Erythroblast (primary cell): ENCODE data around the gene RAB27B.

Experiments used
- GATA1 ChIP-seq: IDR thresholded peaks from 2 replicates; pipeline ENCODE4 v1.6.1; 2011; ENCODE audit warnings: low read depth, mild to moderate bottlenecking, control low read depth, low read length, moderate library complexity
- POLR2A ChIP-seq: IDR thresholded peaks from 2 replicates; pipeline ENCODE4 v1.6.1; 2011; ENCODE audit warnings: mild to moderate bottlenecking, low read length

- TF ChIP-seq POLR2A (no peak), GATA1 (no peak)
These were observed 54.0 kb downstream of the RAB27B start for GRCh38 chr18:54882318-54882717.
